ENCODE data around the gene UMAD1.

GRCh38 chr7:7799138-7799537 is 158.6 kb downstream of the UMAD1 start:
- no peak for TF ChIP-seq CTCF (IDR thresholded peaks at IDR 0.05)
- TF ChIP-seq POLR2A (IDR thresholded peaks at IDR 0.05) = no peak
